HepG2 (cell line): ENCODE results near the gene TRPT1. TPM values are rescaled to one million over a fixed set of nuclear protein-coding genes. Genes with fewer than 3 reads are reported as not detected.

ENCODE experiments used
- FOXC1 ChIP-seq: sonication (generic); formaldehyde crosslinking; IDR thresholded peaks from 2 replicates; pipeline ENCODE4 v1.8.0; 2022; ENCODE audit warnings: mild to moderate bottlenecking, missing genetic modification reagents, borderline replicate concordance
- FOXK2 ChIP-seq: fragments of 450-650 bp; IDR thresholded peaks from 2 replicates; pipeline ENCODE4 v1.6.1; 2016
- FOXM1 ChIP-seq: sonication (generic); formaldehyde crosslinking; IDR thresholded peaks from 2 replicates; pipeline ENCODE4 v1.5.0; 2020; ENCODE audit warnings: missing genetic modification reagents
- MAZ ChIP-seq, 2 experiments: sonication (generic) in 1 of 2; formaldehyde crosslinking in 1 of 2; IDR thresholded peaks; 2 replicates each; pipeline versions ENCODE4 v1.5.0 to v1.6.1; 2012 to 2020; ENCODE audit warnings: low read depth in 2 of 2, mild to moderate bottlenecking in 2 of 2, borderline replicate concordance in 1 of 2, improper control_type of control experiment in 1 of 2, low read length in 1 of 2, missing genetic modification reagents in 1 of 2, moderate library complexity in 1 of 2
- MED1 ChIP-seq: sonication (generic); formaldehyde crosslinking; IDR thresholded peaks from 2 replicates; pipeline ENCODE4 v1.4.0; 2020; ENCODE audit warnings: missing genetic modification reagents
- PHF8 ChIP-seq: sonication (generic); formaldehyde crosslinking; IDR thresholded peaks from 2 replicates; pipeline ENCODE4 v1.5.0; 2020; ENCODE audit warnings: missing genetic modification reagents
- PLRG1 ChIP-seq: fragments of 450-650 bp; conservative IDR thresholded peaks from 2 replicates; pipeline ENCODE4 v1.6.1; 2016
- RAD21 ChIP-seq: fragments of 450-650 bp; formaldehyde crosslinking; IDR thresholded peaks from 2 replicates; pipeline ENCODE4 v1.5.0; 2020; ENCODE audit warnings: mild to moderate bottlenecking
- RELA ChIP-seq: sonication (generic); formaldehyde crosslinking; IDR thresholded peaks from 2 replicates; pipeline ENCODE4 v1.4.0; 2020; ENCODE audit warnings: missing genetic modification reagents
- SMARCC2 ChIP-seq: fragments of 450-650 bp; IDR thresholded peaks from 2 replicates; pipeline ENCODE4 v1.6.1; 2017; ENCODE audit warnings: antibody characterized with exemption, mild to moderate bottlenecking
- TCF12 ChIP-seq, 2 experiments: fragments of 450-650 bp in 1 of 2; sonication (generic) in 1 of 2; formaldehyde crosslinking in 1 of 2; IDR thresholded peaks; 2 replicates each; pipeline versions ENCODE4 v1.6.1 to v1.8.0; 2017 to 2022; ENCODE audit warnings: antibody characterized with exemption in 1 of 2, mild to moderate bottlenecking in 1 of 2, missing genetic modification reagents in 1 of 2, moderate library complexity in 1 of 2
- TRIM24 ChIP-seq: sonication (generic); formaldehyde crosslinking; IDR thresholded peaks from 2 replicates; pipeline ENCODE4 v1.8.0; 2022; ENCODE audit warnings: mild to moderate bottlenecking, missing genetic modification reagents
- ZNF12 ChIP-seq: sonication (generic); formaldehyde crosslinking; IDR thresholded peaks from 2 replicates; pipeline ENCODE4 v1.5.0; 2020; ENCODE audit warnings: missing genetic modification reagents
- ZNF331 ChIP-seq: sonication (generic); formaldehyde crosslinking; IDR thresholded peaks from 2 replicates; pipeline ENCODE4 v1.4.0; 2020; ENCODE audit warnings: missing genetic modification reagents
- ZNF34 ChIP-seq: sonication (generic); formaldehyde crosslinking; IDR thresholded peaks from 2 replicates; pipeline ENCODE4 v1.4.0; 2020; ENCODE audit warnings: mild to moderate bottlenecking, missing genetic modification reagents, borderline replicate concordance
- ZNF674 ChIP-seq: sonication (generic); formaldehyde crosslinking; IDR thresholded peaks from 2 replicates; pipeline ENCODE4 v1.5.0; 2020; ENCODE audit warnings: low read depth, mild to moderate bottlenecking, missing genetic modification reagents
- ZNF720 ChIP-seq: sonication (generic); formaldehyde crosslinking; IDR thresholded peaks from 2 replicates; pipeline ENCODE4 v1.4.0; 2020; ENCODE audit warnings: missing genetic modification reagents
- ZSCAN21 ChIP-seq: sonication (generic); formaldehyde crosslinking; IDR thresholded peaks from 2 replicates; pipeline ENCODE4 v1.8.0; 2022; ENCODE audit warnings: mild to moderate bottlenecking, missing genetic modification reagents, moderate library complexity, borderline replicate concordance
- ZSCAN22 ChIP-seq: sonication (generic); formaldehyde crosslinking; IDR thresholded peaks from 2 replicates; pipeline ENCODE4 v1.4.0; 2020; ENCODE audit warnings: mild to moderate bottlenecking, missing genetic modification reagents
- polyA plus RNA-seq, 8 experiments: library from polyadenylated mRNA; depleted of rRNA in 3 of 8; stranded (reverse) in 7 of 8; unstranded in 1 of 8; fragments of >200 nt; fragmentation: Illumina TruSeq in 4 of 8; extraction: Trizol in 4 of 8; gene quantifications; 2 replicates each; pipeline versions ENCODE4 v1.2.1 to v1.2.3, GENCODE V29; 2011 to 2016; ENCODE audit warnings: low read depth in 4 of 8, missing spikeins in 1 of 8, mixed read lengths in 1 of 8; ENCODE audit not compliant: insufficient read depth in 1 of 8
- total RNA-seq, 5 experiments: library from RNA; depleted of rRNA; stranded (reverse); fragments of >200 nt; fragmentation: Illumina TruSeq; extraction: Trizol; gene quantifications; 2 replicates each; pipeline ENCODE4 v1.2.3, GENCODE V29; 2016; ENCODE audit warnings: low read depth in 1 of 5
- TF ChIP-seq, protein P1 (sequence below): sonication (generic); formaldehyde crosslinking; IDR thresholded peaks from 2 replicates; pipeline ENCODE4 v1.4.0; 2020; ENCODE audit warnings: missing genetic modification reagents, mild to moderate bottlenecking, borderline replicate concordance
- TF ChIP-seq, protein P2 (sequence below): sonication (generic); IDR thresholded peaks from 2 replicates; pipeline ENCODE4 v1.6.1; 2016; ENCODE audit warnings: low read depth, borderline replicate concordance
- TF ChIP-seq, protein P3 (sequence below): IDR thresholded peaks from 2 replicates; pipeline ENCODE4 v1.6.1; 2016; ENCODE audit warnings: low read depth, control low read depth
- TF ChIP-seq, protein P4 (sequence below): sonication (generic); formaldehyde crosslinking; conservative IDR thresholded peaks from 2 replicates; pipeline ENCODE4 v1.8.0; 2022; ENCODE audit warnings: low read depth, missing genetic modification reagents

The TRPT1 gene
- total and polyA plus RNA-seq, 2 of the 13 experiments (the other 11 are each of a cell fraction or from before 2014, with no cell fraction given), result 24.8 to 40.7 TPM

DNA sequence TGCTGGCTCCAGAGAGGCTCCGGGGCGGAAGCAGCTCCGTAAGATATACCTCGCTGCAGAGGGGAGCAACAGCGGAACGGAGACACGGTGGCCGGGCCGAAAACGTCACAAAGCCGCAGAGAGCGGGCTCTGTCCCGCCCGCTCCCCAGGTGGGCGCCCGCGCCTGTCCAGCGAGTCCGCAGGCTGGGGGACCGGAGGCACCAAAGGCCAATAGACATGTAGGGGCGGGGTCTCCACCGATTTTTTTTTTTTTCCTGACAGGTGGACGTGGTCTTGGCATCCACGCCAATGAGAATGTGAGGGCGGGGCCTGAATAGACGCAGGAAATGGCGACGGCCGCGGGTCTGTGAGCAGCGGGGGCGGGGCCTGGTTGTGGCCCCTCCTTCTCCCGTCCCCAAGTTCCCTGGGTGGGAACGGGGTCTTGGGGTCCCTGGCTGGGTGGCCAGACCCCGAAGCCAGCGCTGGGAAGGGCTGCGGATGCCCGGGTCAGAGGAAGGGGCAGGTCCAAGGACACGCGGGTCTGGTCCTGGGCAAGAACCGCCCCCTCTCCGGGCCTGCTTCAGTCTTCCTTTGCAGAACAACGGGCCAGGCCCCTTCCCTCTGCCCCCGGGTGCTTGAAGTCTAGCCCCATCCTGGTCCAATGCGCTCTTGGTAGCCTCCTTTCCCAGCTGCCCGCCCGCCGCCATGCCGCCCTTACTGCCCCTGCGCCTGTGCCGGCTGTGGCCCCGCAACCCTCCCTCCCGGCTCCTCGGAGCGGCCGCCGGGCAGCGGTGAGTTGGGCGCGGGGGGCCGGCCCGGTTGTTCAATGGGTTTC is 4.4 kb upstream of the TRPT1 start, which contains the start of gene DNAJC4 (continued):
- TF ChIP-seq, protein P1, sequence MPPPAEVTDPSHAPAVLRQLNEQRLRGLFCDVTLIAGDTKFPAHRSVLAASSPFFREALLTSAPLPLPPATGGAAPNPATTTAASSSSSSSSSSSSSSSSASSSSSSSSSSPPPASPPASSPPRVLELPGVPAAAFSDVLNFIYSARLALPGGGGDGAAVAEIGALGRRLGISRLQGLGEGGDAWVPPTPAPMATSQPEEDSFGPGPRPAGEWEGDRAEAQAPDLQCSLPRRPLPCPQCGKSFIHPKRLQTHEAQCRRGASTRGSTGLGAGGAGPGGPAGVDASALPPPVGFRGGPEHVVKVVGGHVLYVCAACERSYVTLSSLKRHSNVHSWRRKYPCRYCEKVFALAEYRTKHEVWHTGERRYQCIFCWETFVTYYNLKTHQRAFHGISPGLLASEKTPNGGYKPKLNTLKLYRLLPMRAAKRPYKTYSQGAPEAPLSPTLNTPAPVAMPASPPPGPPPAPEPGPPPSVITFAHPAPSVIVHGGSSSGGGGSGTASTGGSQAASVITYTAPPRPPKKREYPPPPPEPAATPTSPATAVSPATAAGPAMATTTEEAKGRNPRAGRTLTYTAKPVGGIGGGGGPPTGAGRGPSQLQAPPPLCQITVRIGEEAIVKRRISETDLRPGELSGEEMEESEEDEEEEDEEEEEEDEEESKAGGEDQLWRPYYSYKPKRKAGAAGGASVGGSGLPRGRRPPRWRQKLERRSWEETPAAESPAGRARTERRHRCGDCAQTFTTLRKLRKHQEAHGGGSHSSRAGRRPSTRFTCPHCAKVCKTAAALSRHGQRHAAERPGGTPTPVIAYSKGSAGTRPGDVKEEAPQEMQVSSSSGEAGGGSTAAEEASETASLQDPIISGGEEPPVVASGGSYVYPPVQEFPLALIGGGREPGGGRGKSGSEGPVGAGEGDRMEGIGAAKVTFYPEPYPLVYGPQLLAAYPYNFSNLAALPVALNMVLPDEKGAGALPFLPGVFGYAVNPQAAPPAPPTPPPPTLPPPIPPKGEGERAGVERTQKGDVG (CRISPR knock-in tag), result 0 out of 2 replicates have a peak, but pooled peaks have one; percentile 47
- no peak for TF ChIP-seq ZSCAN21 (CRISPR knock-in tag)
- TF ChIP-seq, protein P2, sequence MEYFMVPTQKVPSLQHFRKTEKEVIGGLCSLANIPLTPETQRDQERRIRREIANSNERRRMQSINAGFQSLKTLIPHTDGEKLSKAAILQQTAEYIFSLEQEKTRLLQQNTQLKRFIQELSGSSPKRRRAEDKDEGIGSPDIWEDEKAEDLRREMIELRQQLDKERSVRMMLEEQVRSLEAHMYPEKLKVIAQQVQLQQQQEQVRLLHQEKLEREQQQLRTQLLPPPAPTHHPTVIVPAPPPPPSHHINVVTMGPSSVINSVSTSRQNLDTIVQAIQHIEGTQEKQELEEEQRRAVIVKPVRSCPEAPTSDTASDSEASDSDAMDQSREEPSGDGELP, result peak; percentile 64; the same call in 1 of the 2 replicates
- TF ChIP-seq PHF8 (CRISPR knock-in tag), result peak; percentile 87
- no peak for TF ChIP-seq PLRG1
- TF ChIP-seq TCF12 (IDR thresholded peaks at IDR 0.05), result no peak
- TF ChIP-seq TCF12 (CRISPR knock-in tag; IDR thresholded peaks at IDR 0.05), result peak; percentile 10; the same call in 1 of the 2 replicates
- TF ChIP-seq TRIM24, result no peak
- TF ChIP-seq FOXM1 (CRISPR knock-in tag), result no peak
- TF ChIP-seq MED1 (CRISPR knock-in tag), result peak; percentile 47; the same call in 1 of the 2 replicates
- 0 out of 2 replicates have a peak, but pooled peaks have one; percentile 3 for TF ChIP-seq MAZ (IDR thresholded peaks at IDR 0.05; ENCODE audit: borderline replicate concordance, low read depth, low read length)
- peak; percentile 57; the same call in 1 of the 2 replicates for TF ChIP-seq MAZ (CRISPR knock-in tag; IDR thresholded peaks at IDR 0.05; ENCODE audit: low read depth)
- no peak for TF ChIP-seq FOXK2
- no peak for TF ChIP-seq SMARCC2
- no peak for TF ChIP-seq ZNF12 (CRISPR knock-in tag)
- no peak for TF ChIP-seq ZNF34
- no peak for TF ChIP-seq ZNF331 (CRISPR knock-in tag)
- no peak for TF ChIP-seq ZNF720 (CRISPR knock-in tag)
- TF ChIP-seq, protein P3, sequence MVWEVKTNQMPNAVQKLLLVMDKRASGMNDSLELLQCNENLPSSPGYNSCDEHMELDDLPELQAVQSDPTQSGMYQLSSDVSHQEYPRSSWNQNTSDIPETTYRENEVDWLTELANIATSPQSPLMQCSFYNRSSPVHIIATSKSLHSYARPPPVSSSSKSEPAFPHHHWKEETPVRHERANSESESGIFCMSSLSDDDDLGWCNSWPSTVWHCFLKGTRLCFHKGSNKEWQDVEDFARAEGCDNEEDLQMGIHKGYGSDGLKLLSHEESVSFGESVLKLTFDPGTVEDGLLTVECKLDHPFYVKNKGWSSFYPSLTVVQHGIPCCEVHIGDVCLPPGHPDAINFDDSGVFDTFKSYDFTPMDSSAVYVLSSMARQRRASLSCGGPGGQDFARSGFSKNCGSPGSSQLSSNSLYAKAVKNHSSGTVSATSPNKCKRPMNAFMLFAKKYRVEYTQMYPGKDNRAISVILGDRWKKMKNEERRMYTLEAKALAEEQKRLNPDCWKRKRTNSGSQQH, result no peak; the same call in 1 of the 2 replicates
- TF ChIP-seq ZSCAN22 (CRISPR knock-in tag), result no peak
- TF ChIP-seq ZNF674, result no peak
- TF ChIP-seq, protein P4, sequence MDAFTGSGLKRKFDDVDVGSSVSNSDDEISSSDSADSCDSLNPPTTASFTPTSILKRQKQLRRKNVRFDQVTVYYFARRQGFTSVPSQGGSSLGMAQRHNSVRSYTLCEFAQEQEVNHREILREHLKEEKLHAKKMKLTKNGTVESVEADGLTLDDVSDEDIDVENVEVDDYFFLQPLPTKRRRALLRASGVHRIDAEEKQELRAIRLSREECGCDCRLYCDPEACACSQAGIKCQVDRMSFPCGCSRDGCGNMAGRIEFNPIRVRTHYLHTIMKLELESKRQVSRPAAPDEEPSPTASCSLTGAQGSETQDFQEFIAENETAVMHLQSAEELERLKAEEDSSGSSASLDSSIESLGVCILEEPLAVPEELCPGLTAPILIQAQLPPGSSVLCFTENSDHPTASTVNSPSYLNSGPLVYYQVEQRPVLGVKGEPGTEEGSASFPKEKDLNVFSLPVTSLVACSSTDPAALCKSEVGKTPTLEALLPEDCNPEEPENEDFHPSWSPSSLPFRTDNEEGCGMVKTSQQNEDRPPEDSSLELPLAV (CRISPR knock-in tag), result no peak
- TF ChIP-seq RELA (CRISPR knock-in tag), result no peak
- no peak for TF ChIP-seq RAD21 (CRISPR knock-in tag)
- TF ChIP-seq FOXC1 (CRISPR knock-in tag), result peak; percentile 80; the same call in 1 of the 2 replicates
